CD14-positive monocyte (primary cell): ENCODE measurements around the gene COQ8B. TPM values are rescaled to one million over a fixed set of nuclear protein-coding genes. Genes with fewer than 3 reads are reported as not detected.

ENCODE experiments used
- DNase-seq, 3 donors: peaks; one replicate each; pipeline ENCODE4 v3.0.0-alpha.2; 2011 to 2022
- H2AFZ ChIP-seq: 2 replicates; pipeline ENCODE4 v1.6.0; 2012; ENCODE audit warnings: mild to moderate bottlenecking, low read depth, low read length, inconsistent platforms; ENCODE audit not compliant: insufficient read depth, poor library complexity, severe bottlenecking
- H3K27ac ChIP-seq, 2 donors: 1 replicate in 1 of 2; 2 replicates in 1 of 2; pipeline ENCODE4 v1.5.1; 2012 to 2013; ENCODE audit warnings: low read length in 2 of 2, control low read depth in 1 of 2, inconsistent platforms in 1 of 2, low read depth in 1 of 2, mild to moderate bottlenecking in 1 of 2
- H3K27me3 ChIP-seq, 2 donors: one replicate each; pipeline versions ENCODE4 v1.6.0 to v1.6.1; 2011 to 2013; ENCODE audit warnings: low read length in 2 of 2; ENCODE audit not compliant: control insufficient read depth in 2 of 2, insufficient read depth in 2 of 2
- H3K36me3 ChIP-seq, 2 donors: replicated peaks in 1 of 2; 1 replicate in 1 of 2; 2 replicates in 1 of 2; pipeline versions ENCODE4 v1.5.1 to v1.6.1; 2012 to 2013; ENCODE audit warnings: low read length in 2 of 2, control low read depth in 1 of 2, inconsistent platforms in 1 of 2, mild to moderate bottlenecking in 1 of 2; ENCODE audit not compliant: insufficient read depth in 2 of 2, control insufficient read depth in 1 of 2
- H3K4me1 ChIP-seq, 2 donors: 1 replicate in 1 of 2; 2 replicates in 1 of 2; pipeline versions ENCODE4 v1.5.1 to v1.6.1; 2012 to 2013; ENCODE audit warnings: low read length in 2 of 2, control low read depth in 1 of 2, inconsistent platforms in 1 of 2, mild to moderate bottlenecking in 1 of 2, moderate library complexity in 1 of 2; ENCODE audit not compliant: insufficient read depth in 2 of 2, control insufficient read depth in 1 of 2
- H3K4me2 ChIP-seq: replicated peaks from 2 replicates; pipeline ENCODE3; 2012; ENCODE audit warnings: low read length, moderate library complexity, mild to moderate bottlenecking; ENCODE audit not compliant: poor library complexity, severe bottlenecking; ENCODE audit errors: extremely low read depth
- H3K4me3 ChIP-seq, 3 experiments: fragments of 200-600 bp in 1 of 3; sonication (generic) in 1 of 3; replicated peaks in 1 of 3; 1 replicate in 2 of 3; 2 replicates in 1 of 3; pipeline ENCODE4 v1.5.1; 2011 to 2013; ENCODE audit warnings: low read length in 3 of 3, mild to moderate bottlenecking in 3 of 3, control low read depth in 2 of 3, low read depth in 2 of 3, inconsistent platforms in 1 of 3, moderate library complexity in 1 of 3
- H3K79me2 ChIP-seq: 2 replicates; pipeline ENCODE4 v1.6.0; 2012; ENCODE audit warnings: mild to moderate bottlenecking, control low read depth, inconsistent platforms, low read length, moderate library complexity; ENCODE audit not compliant: insufficient read depth
- H3K9ac ChIP-seq: 2 replicates; pipeline ENCODE4 v1.6.0; 2017; ENCODE audit warnings: low read length, mild to moderate bottlenecking; ENCODE audit not compliant: insufficient read depth, poor library complexity, severe bottlenecking
- H3K9me3 ChIP-seq, 2 donors: replicated peaks in 1 of 2; 1 replicate in 1 of 2; 2 replicates in 1 of 2; pipeline versions ENCODE4 v1.5.1 to v1.6.1; 2012 to 2013; ENCODE audit warnings: low read length in 2 of 2, control low read depth in 1 of 2; ENCODE audit not compliant: control insufficient read depth in 1 of 2, insufficient read depth in 1 of 2
- H4K20me1 ChIP-seq: 2 replicates; pipeline ENCODE4 v1.6.0; 2012; ENCODE audit warnings: mild to moderate bottlenecking, low read length, control low read depth, moderate library complexity; ENCODE audit not compliant: insufficient read depth
- H3K27ac Mint-ChIP-seq, 7 donors: one replicate each; pipeline ENCODE4 v1.8.0; 2020; ENCODE audit warnings: mild to moderate bottlenecking in 7 of 7, mixed read lengths in 7 of 7, moderate library complexity in 6 of 7, inconsistent platforms in 2 of 7
- H3K27me3 Mint-ChIP-seq, 3 donors: one replicate each; pipeline ENCODE4 v1.8.0; 2021 to 2022; ENCODE audit warnings: low read depth in 3 of 3, mild to moderate bottlenecking in 3 of 3, mixed read lengths in 3 of 3, moderate library complexity in 3 of 3, inconsistent platforms in 1 of 3
- H3K36me3 Mint-ChIP-seq, 2 donors: one replicate each; pipeline ENCODE4 v1.8.0; 2020; ENCODE audit warnings: mixed read lengths in 2 of 2, inconsistent platforms in 1 of 2, mild to moderate bottlenecking in 1 of 2
- H3K4me1 Mint-ChIP-seq: one replicate; pipeline ENCODE4 v1.8.0; 2020; ENCODE audit warnings: mild to moderate bottlenecking, mixed read lengths
- H3K4me3 Mint-ChIP-seq, 2 donors: one replicate each; pipeline ENCODE4 v1.8.0; 2020; ENCODE audit warnings: mild to moderate bottlenecking in 2 of 2, mixed read lengths in 2 of 2, moderate library complexity in 1 of 2
- H3K9me3 Mint-ChIP-seq, 7 donors: one replicate each; pipeline ENCODE4 v1.8.0; 2020 to 2022; ENCODE audit warnings: mixed read lengths in 7 of 7, mild to moderate bottlenecking in 6 of 7, moderate library complexity in 6 of 7, inconsistent platforms in 2 of 7
- CTCF ChIP-seq: fragments of 200-600 bp; IDR thresholded peaks from one replicate; pipeline ENCODE4 v1.8.0; 2022; ENCODE audit warnings: antibody characterized with exemption, mild to moderate bottlenecking
- WGBS: methylation state at CpG from one replicate; pipeline ENCODE4 v1.1.5; 2013; ENCODE audit warnings: missing lambda C conversion rate; ENCODE audit not compliant: insufficient coverage; 5-methylcytosine and 5-hydroxymethylcytosine counted together
- intact Hi-C, 2 donors: fragments of 100-400 bp; cut with micrococcal nuclease; formaldehyde crosslinking; loops; one replicate each; pipeline versions ENCODE4 v1.15.0 to v1.15.1; 2023
- polyA plus RNA-seq, 3 donors: library from polyadenylated mRNA; depleted of rRNA in 1 of 3; unstranded in 2 of 3; stranded (reverse) in 1 of 3; fragments of 300-500 nt in 2 of 3; fragments of >200 nt in 1 of 3; fragmentation: Illumina TruSeq in 2 of 3; gene quantifications; 1 replicate in 2 of 3; 2 replicates in 1 of 3; pipeline ENCODE4 v1.2.3, GENCODE V29; 2012 to 2021
- small RNA-seq: library from RNA; depleted of rRNA; stranded (forward); fragments of <200 nt; gene quantifications from one replicate; pipeline ENCODE3, GENCODE V24; 2012; ENCODE audit warnings: low read depth; ENCODE audit not compliant: insufficient read length

COQ8B gene
- polyA plus RNA-seq, 3 donors, result 16.0 to 44.0 (median 23.4) TPM

- Histone ChIP-seq H3K27ac (no peak overlapping the region), H2AFZ (no peak overlapping the region)
- H3K27ac Mint-ChIP-seq, result no peak overlapping the region
These were observed 74.5 kb downstream of the COQ8B start for GRCh38 chr19:40642051-40642706.

More at GRCh38 chr19:40642051-40642706, 74.5 kb downstream of the COQ8B start:
- H3K4me2 ChIP-seq, result no peak overlapping the region
- H3K9me3 ChIP-seq, result no peaks in the 10 kb centered on the region
- H3K36me3 ChIP-seq, result no peaks in the 10 kb centered on the region
- Mint-ChIP-seq H3K4me1 (peaks cover 4% of the 10 kb centered on the region), H3K36me3 (no peaks in the 10 kb centered on the region), H3K4me3 (no peak overlapping the region), H3K27me3 (peaks cover 6 to 12% (median 8%) of the 10 kb centered on the region in 3 donors), H3K9me3 (peaks cover 0 to 2% (median 0%) of the 10 kb centered on the region in 7 donors)
- H3K4me1 ChIP-seq, result no peaks in the 10 kb centered on the region
- H3K27me3 ChIP-seq, result no peaks in the 10 kb centered on the region
- intact Hi-C loops, result no loop called here
- DNase-seq, result no peak
- no peak for TF ChIP-seq CTCF
- no peaks in the 10 kb centered on the region for H3K79me2 ChIP-seq
- H4K20me1 ChIP-seq, result no peaks in the 10 kb centered on the region
- 80% methylated on average over 2 of the region's 18 CpGs for WGBS
- no peak overlapping the region for H3K9ac ChIP-seq
- no peak overlapping the region for H3K4me3 ChIP-seq

Small RNAs within 50 kb of the gene (small RNA-seq; reads per million reads assigned to genes)
- gene RNU6-195P, result not detected

Other genes starting within 250 kb of the COQ8B start
- gene SPTBN4, start 249.9 kb downstream of the COQ8B start, polyA plus RNA-seq, result under 1 TPM in 1 of 3 donors, not detected in 2; 0.07 TPM
- 100 to 1,000 TPM; 234 to 324 (median 284) TPM for gene SHKBP1, start 140.0 kb downstream of the COQ8B start, polyA plus RNA-seq
- gene LTBP4, start 115.5 kb downstream of the COQ8B start, polyA plus RNA-seq, result 10 to 100 TPM in 1 of 3 donors, 1 to 10 TPM in 2; 3.8 to 38.7 (median 8.0) TPM
- gene NUMBL, start 26.2 kb downstream of the COQ8B start, polyA plus RNA-seq, result 1 to 10 TPM in 1 of 3 donors, under 1 TPM in 2; 0.12 to 7.2 (median 0.45) TPM
- gene ITPKC, start 226 bp upstream of the COQ8B start, polyA plus RNA-seq, result 1 to 10 TPM; 2.7 to 5.7 (median 2.9) TPM
- gene ACTMAP, start 33.6 kb upstream of the COQ8B start, polyA plus RNA-seq, result 10 to 100 TPM in 1 of 3 donors, 1 to 10 TPM in 2; 4.3 to 13.0 (median 8.5) TPM
- 10 to 100 TPM; 27.9 to 78.3 (median 44.2) TPM for gene SNRPA, start 34.3 kb upstream of the COQ8B start, polyA plus RNA-seq
- gene MIA, start 58.6 kb upstream of the COQ8B start, polyA plus RNA-seq, result under 1 TPM in 1 of 3 donors, not detected in 2; 0.47 TPM
- 100 to 1,000 TPM in 2 of 3 donors, 10 to 100 TPM in 1; 89.4 to 132 (median 108) TPM for gene RAB4B, start 61.4 kb upstream of the COQ8B start, polyA plus RNA-seq
- gene EGLN2, start 82.3 kb upstream of the COQ8B start, polyA plus RNA-seq, result 10 to 100 TPM; 60.6 to 76.8 (median 64.5) TPM
- not detected for gene CYP2A6, start 133.6 kb upstream of the COQ8B start, polyA plus RNA-seq
- gene CYP2A7, start 165.3 kb upstream of the COQ8B start, polyA plus RNA-seq, result not detected